ENCODE data around the gene TPCN2.

Gene TPCN2

DNA sequence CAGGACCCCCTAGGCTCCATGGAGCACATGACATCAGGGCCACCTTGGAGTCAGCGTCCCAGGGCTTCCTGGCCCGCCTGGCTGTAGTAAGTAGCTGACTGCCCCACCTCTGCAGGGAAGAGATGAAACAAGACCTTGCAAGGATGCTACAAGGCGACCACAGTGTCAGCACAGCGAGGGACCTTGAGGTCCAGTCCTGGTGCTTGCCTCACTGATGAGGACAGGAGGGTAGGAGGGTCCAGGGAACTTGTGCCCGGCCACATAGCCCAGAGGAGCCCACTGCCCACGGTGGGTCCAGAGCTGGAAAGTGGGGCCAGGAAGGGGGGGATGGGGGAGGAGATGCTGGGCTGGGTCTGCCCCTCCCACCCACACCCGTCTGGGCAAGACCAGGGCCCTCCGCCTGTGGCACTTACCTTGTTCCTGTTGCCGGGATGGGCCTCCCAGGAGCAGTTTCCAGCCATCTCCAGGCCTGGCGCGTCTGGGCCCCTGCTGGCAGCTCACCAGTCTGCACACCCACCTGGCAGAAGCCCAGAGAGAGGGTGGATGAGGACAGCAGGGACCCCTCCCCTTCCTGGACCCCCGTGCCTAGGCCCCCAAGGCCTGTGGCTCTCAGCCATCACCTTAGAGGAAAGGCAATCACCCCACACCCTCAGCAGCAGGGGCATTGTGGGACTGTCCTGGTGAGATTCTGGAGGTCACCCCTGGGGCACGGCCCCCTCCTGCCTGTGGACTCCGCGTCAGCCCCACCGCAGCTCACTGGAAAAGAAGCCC is 39.1 kb upstream of the TPCN2 start:
- no peak overlapping the region for H3K4me3 ChIP-seq (ENCODE audit: low read depth, low read length)
- DNase-seq (ENCODE audit: low read depth): no peak

DNA sequence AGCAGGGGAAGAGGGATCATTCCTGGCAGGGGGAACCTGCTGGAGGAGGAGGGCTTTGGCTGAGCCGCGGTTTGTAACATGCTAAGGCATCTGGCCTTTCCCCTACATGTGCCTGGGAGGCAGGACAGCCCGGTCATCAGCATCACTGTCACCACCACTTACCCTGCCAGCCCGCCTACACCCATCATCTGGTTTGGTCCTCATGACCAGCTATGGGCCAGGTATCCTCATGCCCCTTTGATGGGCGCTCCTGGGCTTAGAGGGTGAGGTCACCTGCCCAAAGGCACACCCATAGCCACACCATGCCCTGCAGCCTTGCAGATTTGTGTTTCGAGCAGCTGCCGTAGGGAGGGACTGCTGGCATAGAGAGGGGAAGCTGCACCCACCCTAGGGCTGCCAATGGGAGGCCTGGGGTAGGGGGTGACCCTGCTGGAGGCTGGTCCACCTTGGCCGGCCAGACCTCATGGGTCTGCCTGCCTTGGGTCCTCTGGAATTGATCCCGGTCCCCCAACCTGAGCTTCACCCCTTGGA is 38.3 kb upstream of the TPCN2 start:
- peak overlapping the region; percentile 20 for H3K4me3 ChIP-seq (ENCODE audit: low read depth, low read length)
- no peak for DNase-seq (ENCODE audit: low read depth)

DNA sequence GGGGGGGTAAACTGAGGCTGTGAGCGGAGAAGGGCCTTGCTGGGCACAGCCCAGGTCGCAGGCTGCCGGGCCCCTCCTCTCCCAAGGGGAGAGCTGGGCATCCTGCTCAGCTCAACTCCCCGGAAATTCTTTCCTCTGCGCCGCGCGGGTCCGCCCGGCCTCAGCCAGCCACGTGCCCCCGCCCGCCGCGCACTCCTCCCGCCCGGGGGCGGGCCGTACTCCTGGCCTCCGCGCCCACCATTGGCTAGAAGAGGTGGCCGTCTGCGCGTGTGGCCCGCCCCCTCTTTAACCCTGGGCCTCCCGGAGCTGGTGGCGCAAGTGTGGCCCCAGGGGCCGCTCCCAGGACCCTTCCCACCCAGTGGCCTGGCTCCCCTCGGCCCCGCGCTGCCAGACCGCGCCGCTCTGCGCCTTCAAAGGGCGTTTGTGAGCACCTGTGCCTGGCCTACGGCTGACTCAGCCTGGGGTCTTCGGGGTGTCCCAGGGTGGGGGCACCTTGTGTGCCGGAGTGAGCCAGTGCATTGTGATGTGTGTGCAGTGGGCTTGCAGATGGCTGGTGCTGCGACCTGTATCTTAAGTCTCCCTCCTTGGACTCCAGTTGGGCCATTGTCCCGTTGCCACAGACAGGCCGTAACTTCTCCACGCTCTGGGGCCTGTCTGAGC is 37.6 kb upstream of the TPCN2 start:
- peak overlapping the region; percentile 21 for H3K4me3 ChIP-seq (ENCODE audit: low read depth, low read length)
- DNase-seq (ENCODE audit: low read depth): no peak

DNA sequence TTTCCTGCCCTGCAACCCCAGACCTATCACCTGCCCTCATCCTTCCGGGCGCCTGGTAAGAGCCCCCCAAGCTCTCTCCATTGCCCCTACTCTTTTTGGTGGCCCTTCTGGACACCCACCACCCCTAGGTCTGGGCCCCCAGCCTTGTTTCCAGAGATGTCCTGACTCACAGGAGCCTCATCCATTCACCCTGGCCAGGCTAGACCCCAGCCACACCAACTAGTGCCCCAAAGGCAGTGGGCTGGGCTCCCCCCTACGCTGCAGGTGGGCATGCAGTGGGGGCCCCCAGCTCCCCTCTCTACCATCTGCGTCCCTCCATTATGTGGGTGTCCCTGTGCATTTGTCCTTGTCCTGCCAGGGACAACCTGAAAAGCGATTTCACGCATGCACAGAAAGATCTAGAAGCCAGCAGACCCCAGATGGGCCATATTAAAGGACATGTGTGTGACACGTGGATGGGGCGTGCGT is 37.1 kb upstream of the TPCN2 start:
- DNase-seq (ENCODE audit: low read depth): no peak
- H3K4me3 ChIP-seq (ENCODE audit: low read depth, low read length): no peak overlapping the region

DNA sequence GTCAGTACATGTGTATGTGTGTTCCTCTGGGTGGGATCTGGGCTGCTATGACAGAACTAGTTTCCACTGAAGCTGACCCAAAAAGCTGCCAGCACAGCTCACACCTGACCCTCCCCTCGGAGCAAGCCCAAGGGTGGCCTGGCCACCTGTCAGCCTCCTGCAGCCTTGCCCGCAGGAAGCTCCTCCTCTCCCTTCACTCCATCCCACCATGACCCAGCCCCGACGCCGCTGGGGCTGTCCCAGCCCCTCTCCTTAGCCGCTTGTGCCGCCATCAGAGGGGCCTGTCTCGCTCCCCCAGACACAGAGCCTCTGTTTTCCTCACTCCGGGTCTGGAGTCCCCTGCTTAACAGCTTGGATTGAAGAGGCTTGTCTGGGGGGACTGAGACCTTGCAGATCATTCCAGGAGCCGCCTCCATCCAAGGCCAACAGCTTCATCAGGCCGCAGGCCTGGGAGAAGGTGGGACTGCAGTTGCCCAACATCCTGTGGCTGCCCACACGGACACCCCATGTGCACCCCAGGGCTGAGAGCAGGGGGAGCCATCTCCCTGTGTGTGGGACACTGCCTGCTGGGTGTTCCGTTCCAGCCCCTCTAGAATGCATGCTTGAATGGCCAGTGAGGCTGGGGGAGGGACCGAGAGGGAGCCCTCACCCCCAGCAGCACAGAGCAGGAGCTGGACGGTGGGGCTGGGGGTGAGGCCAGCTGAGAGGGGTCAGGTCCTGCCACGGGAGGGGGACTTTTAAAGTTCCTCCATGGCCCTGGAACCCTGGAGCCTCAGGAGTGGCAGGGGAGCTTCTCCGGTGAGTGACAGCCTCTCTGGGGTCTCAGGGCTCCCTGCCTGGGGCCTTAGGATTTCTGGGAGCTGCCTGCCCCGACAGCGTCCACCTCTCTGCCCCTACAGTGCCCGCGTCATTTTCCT is 36.4 kb upstream of the TPCN2 start:
- no peak for DNase-seq (ENCODE audit: low read depth)
- H3K4me3 ChIP-seq (ENCODE audit: low read depth, low read length): peak overlapping the region; percentile 43

DNA sequence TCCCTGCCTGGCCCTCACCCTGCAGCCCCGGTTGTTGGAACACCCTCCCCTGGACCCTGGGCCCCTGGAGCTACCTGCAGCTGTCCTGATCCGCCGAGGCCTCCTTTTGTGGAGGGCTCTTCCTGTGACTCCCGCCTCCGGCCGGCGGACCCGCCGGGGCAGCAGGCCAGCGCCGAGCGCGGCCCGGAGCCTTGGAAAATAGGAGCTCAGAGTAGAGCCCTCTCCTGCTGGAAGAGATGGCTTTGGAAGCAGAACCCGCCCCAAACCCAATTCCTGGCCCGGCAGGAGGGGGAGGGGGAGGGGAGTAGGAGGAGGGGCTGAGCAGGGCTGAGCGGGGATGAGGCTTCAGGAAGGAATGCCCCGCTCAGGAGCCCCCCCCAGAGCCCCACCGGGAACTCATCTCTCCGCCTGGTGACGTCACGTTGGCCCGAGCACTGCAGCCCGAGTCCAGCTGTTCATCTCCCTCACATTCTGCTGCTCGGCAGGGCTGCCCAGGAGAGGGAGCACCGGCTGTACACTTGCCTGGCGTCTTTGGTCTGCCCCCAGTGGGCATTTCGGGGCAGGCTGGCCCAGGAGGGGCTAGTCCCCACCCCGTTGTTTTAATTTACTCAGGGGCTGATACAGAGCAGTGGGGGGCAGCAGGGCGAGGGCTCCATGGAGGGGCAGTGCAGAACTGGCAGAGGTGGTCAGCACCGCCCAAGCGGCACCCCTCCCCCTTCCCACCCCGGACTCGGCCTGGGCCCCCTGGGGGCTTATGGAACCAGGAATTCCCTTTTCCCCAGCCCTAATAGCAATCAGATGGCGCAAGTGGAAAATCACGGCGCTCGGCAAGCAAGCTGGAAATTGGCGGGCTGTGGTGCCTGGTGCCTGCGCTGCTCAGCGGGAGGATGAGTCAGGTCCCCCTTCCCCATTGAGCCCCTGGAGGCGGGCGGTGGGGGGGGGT is 35.5 kb upstream of the TPCN2 start, which contains the start of gene MRGPRF:
TSS of gene MRGPRF (minus strand) at position 238 of the 943 bp plus-strand sequence. CDS start 3,345 bp downstream, outside the sequence.
- no peak for DNase-seq (ENCODE audit: low read depth)
- H3K4me3 ChIP-seq (ENCODE audit: low read depth, low read length): peak within 1 kb of the TSS; percentile 43

DNA sequence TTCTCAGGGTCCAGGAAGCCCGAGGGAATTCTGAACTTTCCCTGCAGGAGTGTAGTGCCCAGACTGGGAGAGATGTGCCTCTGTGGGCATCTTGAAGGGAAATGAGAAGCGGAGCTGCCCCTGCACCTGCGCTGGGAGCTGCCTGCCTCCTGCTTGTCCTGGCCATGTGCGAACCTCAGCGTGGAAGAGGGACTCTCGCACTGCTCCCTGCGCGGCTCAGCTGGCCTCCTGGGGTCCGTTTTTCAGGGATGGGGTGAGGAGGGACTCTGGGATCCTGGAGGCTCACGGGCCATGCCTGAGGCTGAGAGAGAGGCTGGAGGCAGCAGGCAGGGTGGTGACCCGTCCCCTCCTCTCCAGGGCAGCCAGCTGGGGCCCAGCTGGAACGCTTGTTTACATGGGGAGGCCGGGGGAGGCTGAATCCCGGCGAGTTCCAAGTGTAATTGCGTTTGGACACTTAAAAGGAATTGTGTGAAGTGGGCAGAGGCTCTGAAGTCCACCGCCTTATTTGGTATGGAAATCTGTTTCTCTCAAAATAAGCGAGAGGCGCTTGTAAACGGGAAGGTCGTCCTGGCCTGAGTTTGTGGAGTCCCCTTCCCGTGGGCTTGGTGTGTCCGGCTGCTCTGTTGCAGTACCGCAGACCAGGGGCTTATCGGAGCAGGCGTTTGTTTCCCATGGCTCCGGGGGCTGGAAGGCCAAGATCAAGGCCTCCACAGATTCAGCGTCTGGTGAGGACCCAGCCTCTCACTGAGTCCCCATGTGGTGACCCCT is 34.5 kb upstream of the TPCN2 start:
- no peak overlapping the region for H3K4me3 ChIP-seq (ENCODE audit: low read depth, low read length)
- DNase-seq (ENCODE audit: low read depth): no peak

DNA sequence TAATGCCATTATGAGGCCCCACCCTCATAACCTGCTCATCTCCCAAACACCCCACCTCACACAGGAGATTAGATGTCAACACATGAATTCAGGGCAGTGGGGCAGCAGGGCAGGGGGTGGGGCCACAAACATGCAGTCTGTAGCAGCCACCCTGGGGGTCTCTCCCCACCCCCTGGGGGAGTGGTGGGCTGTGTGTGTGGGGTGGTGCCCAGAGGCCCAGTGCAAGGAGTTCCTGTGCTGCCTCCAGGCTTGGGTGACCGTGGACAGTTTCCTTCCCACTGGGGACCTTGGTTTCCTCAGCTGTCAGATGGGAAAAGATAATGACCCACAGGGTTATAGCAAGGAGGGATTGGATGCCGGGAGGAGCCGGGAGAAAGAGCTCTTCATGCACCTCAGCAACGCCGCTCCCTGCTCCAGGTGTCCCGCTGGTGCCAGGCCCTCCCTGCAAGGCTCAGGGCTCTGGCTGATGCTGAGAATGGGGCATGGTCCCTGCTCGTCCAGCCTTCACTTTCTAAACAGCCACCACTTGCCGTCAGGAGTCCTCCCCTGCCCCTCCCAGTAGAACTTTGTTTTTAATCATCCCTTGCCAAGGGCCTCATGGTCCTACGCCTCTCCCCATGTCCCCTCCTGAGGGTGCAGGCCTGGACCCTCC is 33.7 kb upstream of the TPCN2 start:
- H3K4me3 ChIP-seq (ENCODE audit: low read depth, low read length): no peak overlapping the region
- DNase-seq (ENCODE audit: low read depth): no peak

DNA sequence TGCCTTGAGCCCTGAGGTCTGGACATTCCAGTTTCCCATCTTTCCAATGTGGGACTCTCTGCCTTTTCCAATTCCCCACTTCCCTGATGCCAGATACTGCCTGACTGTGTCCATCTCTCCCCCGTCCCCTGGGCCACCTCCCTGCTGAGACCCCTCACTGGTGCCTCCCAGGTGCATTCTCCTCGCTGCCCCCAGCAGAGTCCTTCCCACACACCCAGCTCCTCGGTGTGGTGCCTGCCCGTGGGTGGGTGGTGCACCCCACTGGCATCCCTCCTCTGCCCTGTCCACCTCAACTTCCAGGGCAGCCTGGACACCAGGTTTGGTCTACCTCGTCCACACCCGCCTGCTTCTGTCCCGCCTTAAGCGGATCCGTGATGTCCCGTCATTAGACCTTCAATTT is 30.8 kb upstream of the TPCN2 start:
- DNase-seq (ENCODE audit: low read depth): no peak
- H3K4me3 ChIP-seq (ENCODE audit: low read depth, low read length): no peak overlapping the region

DNA sequence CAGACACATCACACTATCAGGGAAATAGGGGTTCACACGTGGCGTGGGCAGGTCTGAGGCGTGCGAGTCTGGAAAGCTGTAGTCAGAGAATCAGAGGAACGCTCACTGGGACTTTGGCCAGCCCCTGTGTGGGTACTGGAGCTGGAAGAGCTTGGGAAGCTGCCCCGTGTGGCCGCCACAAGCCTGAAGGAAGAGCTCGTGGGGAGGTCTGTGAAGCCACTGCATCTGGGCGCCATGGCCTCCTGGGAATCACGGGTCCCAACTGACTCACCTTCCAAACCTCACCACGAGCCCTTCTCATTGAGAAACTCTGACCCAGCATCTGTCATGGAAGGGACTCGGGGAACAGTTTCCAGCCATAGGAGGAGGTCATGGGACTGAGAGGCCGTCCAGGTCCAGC is 29.8 kb upstream of the TPCN2 start:
- no peak for DNase-seq (ENCODE audit: low read depth)
- H3K4me3 ChIP-seq (ENCODE audit: low read depth, low read length): no peak overlapping the region

DNA sequence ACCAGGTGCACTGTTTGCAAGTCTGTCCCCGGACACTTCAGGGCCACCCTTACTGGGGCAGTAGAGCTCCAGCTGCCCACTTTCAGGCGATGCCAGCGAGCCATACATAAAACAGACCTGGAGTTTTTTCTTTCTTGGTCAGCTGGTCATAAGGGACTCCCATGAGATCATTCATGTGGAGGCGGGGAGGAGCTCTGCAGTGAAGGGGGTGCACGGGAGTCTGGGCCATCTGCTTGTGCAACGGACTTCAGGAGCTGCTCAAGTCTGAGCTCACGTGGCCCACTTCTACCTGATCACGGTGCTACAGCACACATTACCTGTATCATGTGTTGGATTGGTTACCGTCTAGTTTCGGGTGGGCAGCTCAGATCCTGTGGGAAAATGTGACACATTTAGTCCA is 26.5 kb upstream of the TPCN2 start:
- no peak for DNase-seq (ENCODE audit: low read depth)
- no peak overlapping the region for H3K4me3 ChIP-seq (ENCODE audit: low read depth, low read length)

DNA sequence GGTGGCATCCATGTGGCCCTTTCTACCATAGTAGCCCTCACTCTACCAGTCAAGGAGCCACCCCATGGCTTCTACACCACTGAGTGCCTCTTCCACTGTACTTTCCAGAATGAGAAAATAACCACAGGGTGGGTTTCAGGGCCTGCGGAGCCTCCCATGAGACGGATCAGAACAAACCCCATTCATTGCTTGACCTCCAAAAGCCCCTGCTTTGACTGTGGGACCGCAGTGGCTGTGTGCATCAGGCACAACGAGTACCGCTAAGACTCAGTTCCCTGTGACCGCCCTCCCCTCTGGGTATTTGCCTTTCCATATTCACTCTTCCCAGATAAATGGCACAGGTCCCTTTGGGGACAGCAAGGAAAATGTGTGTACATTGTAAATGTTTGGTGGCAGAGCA is 24.2 kb upstream of the TPCN2 start:
- H3K4me3 ChIP-seq (ENCODE audit: low read depth, low read length): no peak overlapping the region
- no peak for DNase-seq (ENCODE audit: low read depth)

DNA sequence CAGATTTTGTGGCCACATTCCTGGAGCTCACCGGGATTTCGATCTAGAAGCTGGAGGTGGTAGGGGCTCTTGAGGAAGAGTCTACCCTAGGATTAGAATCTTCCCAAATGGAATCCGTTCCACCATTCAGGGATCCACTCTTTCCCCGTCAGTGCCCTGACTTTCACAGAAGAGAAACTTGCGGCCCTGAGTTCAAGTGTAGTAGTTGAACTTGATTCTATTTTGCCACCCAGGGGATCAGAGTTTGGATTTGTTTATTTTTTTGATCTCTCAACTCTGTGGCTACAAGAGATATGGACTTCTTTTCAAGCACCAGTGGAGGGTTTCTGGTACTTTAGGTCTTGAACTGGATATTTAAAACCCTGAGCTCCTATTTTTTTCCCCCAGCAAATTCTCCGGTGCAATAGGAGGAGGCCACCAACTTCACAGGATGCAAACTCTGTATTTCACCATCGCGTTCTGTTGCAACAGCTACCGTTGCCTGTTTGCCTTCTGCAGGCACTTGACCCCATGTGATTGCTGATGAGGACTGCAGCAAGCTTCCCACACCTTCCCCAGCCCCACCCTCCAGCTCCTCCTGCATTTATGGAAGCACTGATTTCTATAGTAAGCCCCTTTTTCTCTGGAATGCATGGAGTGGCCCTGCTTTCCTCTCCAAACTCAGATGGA is 20.9 kb upstream of the TPCN2 start:
- no peak for DNase-seq (ENCODE audit: low read depth)
- no peak overlapping the region for H3K4me3 ChIP-seq (ENCODE audit: low read depth, low read length)

DNA sequence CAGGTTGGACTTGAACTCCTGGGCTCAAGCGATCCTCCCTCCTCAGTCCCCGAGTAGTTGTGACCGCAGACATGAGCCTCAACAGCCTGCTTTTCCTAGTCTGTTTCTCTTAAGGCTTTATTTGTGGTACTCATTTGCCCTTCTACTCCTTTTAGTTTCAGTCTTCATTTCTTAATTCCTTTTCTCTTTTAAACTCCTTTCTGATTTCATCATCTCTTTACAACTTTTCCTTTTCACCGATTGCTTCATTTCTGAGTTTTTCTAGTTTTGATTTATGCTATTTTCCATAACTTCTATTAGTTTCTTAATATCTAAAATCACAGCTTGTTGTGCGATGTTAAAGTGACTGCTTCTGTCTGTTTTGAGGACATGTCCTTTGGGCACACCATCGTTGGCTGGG is 18.4 kb upstream of the TPCN2 start:
- DNase-seq (ENCODE audit: low read depth): no peak
- no peak overlapping the region for H3K4me3 ChIP-seq (ENCODE audit: low read depth, low read length)

DNA sequence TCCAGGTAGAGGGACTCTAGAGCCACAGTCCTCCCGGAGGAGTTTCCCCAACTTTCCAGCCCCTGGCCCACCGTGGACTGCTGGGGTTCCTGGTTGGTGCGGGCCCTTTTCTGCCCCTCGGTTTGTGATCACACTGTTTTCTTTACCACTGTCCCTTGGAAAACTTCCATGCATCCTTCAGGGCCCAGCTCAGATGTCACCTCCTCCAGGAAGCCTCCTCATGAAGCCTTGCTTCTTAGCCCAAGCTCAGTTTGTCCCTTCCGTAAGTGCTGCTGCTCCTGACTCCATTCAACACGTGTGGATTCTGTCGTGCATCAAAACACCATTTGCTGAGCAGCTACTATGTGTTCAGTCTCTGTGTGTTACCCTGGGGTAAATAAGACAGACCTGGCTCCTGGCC is 15.9 kb upstream of the TPCN2 start:
- no peak for DNase-seq (ENCODE audit: low read depth)
- H3K4me3 ChIP-seq (ENCODE audit: low read depth, low read length): no peak overlapping the region

DNA sequence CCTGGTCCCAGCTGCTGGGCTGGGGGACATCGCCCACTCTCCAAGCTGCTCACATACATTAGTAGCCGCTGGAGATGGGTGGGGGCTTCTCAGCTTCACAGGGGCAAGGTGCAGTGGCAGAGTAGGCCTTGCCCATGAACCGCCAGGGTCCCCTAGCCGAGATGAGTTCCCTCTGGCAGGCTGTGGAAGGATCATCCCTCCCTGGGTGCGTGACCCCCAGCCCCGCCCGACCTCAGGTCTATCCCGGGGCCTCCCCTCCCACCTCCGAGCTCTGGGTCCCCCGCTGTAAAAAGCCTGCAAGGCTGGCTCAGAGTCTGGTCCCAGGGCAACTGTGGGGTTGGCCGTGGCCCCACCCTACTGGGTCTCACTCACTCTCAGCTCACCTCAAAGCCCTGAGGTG is 15.3 kb upstream of the TPCN2 start:
- H3K4me3 ChIP-seq (ENCODE audit: low read depth, low read length): no peak overlapping the region
- no peak for DNase-seq (ENCODE audit: low read depth)

All from skeletal muscle cell (primary cell).